Fibroblast of lung (primary cell): ENCODE data around the gene LCN10.

Experiments used
- CTCF ChIP-seq, 2 donors: IDR thresholded peaks in 1 of 2; conservative IDR thresholded peaks in 1 of 2; 1 replicate in 1 of 2; 2 replicates in 1 of 2; pipeline ENCODE4 v1.5.1; 2011 to 2012; ENCODE audit warnings: low read length in 2 of 2, control low read depth in 1 of 2, inconsistent platforms in 1 of 2, low read depth in 1 of 2, mild to moderate bottlenecking in 1 of 2
- EZH2 ChIP-seq: IDR thresholded peaks from 2 replicates; pipeline ENCODE4 v1.5.1; 2012; ENCODE audit warnings: low read length, control low read depth, mild to moderate bottlenecking; ENCODE audit errors: missing control alignments

- TF ChIP-seq EZH2: no peak
- no peak for TF ChIP-seq CTCF (conservative IDR thresholded peaks at IDR 0.05 in 1 of 2, IDR thresholded peaks at IDR 0.05 in 1 of 2; ENCODE audit: low read depth in 1 of 2, low read length in 2 of 2)
These were observed 29.2 kb downstream of the LCN10 start for GRCh38 chr9:136713550-136713949.
